Ascending aorta (tissue), 2 donors: ENCODE results near the gene TGIF1. TPM values are rescaled to one million over a fixed set of nuclear protein-coding genes. Genes with fewer than 3 reads are reported as not detected.
A peak's percentile ranks its signal among the peaks of the same experiment; 100 is the strongest.

Experiments
- DNase-seq, 2 donors: peaks; one replicate each; pipeline ENCODE4 v3.0.0-alpha.2; 2019; ENCODE audit warnings: low spot score in 2 of 2
- H3K27ac ChIP-seq, 2 donors: fragments of 200-600 bp; sonication (generic); one replicate each; pipeline ENCODE4 v1.5.1; 2016 to 2017; ENCODE audit warnings: mild to moderate bottlenecking in 1 of 2
- H3K27me3 ChIP-seq: fragments of 200-600 bp; sonication (generic); one replicate; pipeline ENCODE4 v1.5.1; 2017
- H3K36me3 ChIP-seq, 2 donors: fragments of 200-600 bp; sonication (generic); one replicate each; pipeline ENCODE4 v1.5.1; 2016
- H3K4me1 ChIP-seq, 2 donors: fragments of 200-600 bp; sonication (generic); one replicate each; pipeline ENCODE4 v1.5.1; 2016 to 2017; ENCODE audit warnings: mild to moderate bottlenecking in 1 of 2
- H3K4me3 ChIP-seq, 2 donors: fragments of 200-600 bp; sonication (generic); one replicate each; pipeline ENCODE4 v1.5.1; 2016 to 2017; ENCODE audit warnings: mild to moderate bottlenecking in 1 of 2
- H3K9me3 ChIP-seq, 2 donors: fragments of 200-600 bp; sonication (generic); one replicate each; pipeline ENCODE4 v1.5.1; 2016
- CTCF ChIP-seq, 3 experiments: fragments of 200-600 bp in 2 of 3; fragments of 450-650 bp in 1 of 3; sonication (generic) in 2 of 3; IDR thresholded peaks; one replicate each; pipeline ENCODE4 v1.5.1; 2016 to 2019; ENCODE audit warnings: antibody characterized with exemption in 3 of 3, mild to moderate bottlenecking in 1 of 3, moderate library complexity in 1 of 3
- intact Hi-C: fragments of 100-400 bp; cut with DNase I; formaldehyde crosslinking; loops from one replicate; pipeline ENCODE4 v1.15.1; 2023
- total RNA-seq: library from RNA; depleted of rRNA; stranded (reverse); fragments of >200 nt; gene quantifications from one replicate; pipeline ENCODE4 v1.1.0, GENCODE V29; 2016

The TGIF1 gene
- total RNA-seq, 1 donor from 2014 or later = 39.7 TPM

GRCh38 chr18:3498698-3499471 is 48.9 kb downstream of the TGIF1 start:
- Histone ChIP-seq H3K27ac (no peak overlapping the region), H3K4me3 (peak overlapping the region; percentile 40 to 62), H3K4me1 (no peaks in the 10 kb centered on the region), H3K9me3 (no peaks in the 10 kb centered on the region), H3K36me3 (no peaks in the 10 kb centered on the region), H3K27me3 (no peaks in the 10 kb centered on the region)
- no peak for DNase-seq
- no peak for TF ChIP-seq CTCF (IDR thresholded peaks at IDR 0.05)
- intact Hi-C loops = no loop called here

GRCh38 chr18:3499501-3499900 is 49.5 kb downstream of the TGIF1 start:
- Histone ChIP-seq H3K4me1 (no peaks in the 10 kb centered on the region), H3K36me3 (no peaks in the 10 kb centered on the region), H3K27me3 (no peaks in the 10 kb centered on the region), H3K4me3 (peak overlapping the region; percentile 40 to 62), H3K9me3 (no peaks in the 10 kb centered on the region), H3K27ac (no peak overlapping the region)
- TF ChIP-seq CTCF (IDR thresholded peaks at IDR 0.05) = no peak
- intact Hi-C loops = no loop called here
- no peak for DNase-seq

GRCh38 chr18:3500016-3500415 is 50.0 kb downstream of the TGIF1 start:
- intact Hi-C loops = no loop called here
- no peak for DNase-seq
- Histone ChIP-seq H3K27me3 (no peaks in the 10 kb centered on the region), H3K9me3 (no peaks in the 10 kb centered on the region), H3K4me3 (no peak overlapping the region), H3K4me1 (no peaks in the 10 kb centered on the region), H3K36me3 (no peaks in the 10 kb centered on the region), H3K27ac (no peak overlapping the region)
- TF ChIP-seq CTCF (IDR thresholded peaks at IDR 0.05) = no peak

GRCh38 chr18:3502650-3503049 is 52.7 kb downstream of the TGIF1 start:
- Histone ChIP-seq H3K36me3 (no peaks in the 10 kb centered on the region), H3K4me1 (no peaks in the 10 kb centered on the region), H3K9me3 (no peaks in the 10 kb centered on the region), H3K27ac (no peak overlapping the region), H3K4me3 (no peak overlapping the region), H3K27me3 (no peaks in the 10 kb centered on the region)
- no peak for TF ChIP-seq CTCF (IDR thresholded peaks at IDR 0.05)
- no peak for DNase-seq
- intact Hi-C loops = no loop called here

GRCh38 chr18:3504637-3505036 is 54.7 kb downstream of the TGIF1 start:
- TF ChIP-seq CTCF (IDR thresholded peaks at IDR 0.05) = no peak
- DNase-seq = no peak
- intact Hi-C loops = no loop called here

More at GRCh38 chr18:3504637-3505036, 54.7 kb downstream of the TGIF1 start:
- Histone ChIP-seq H3K4me3 (no peak overlapping the region), H3K27ac (no peak overlapping the region), H3K36me3 (no peaks in the 10 kb centered on the region), H3K4me1 (no peaks in the 10 kb centered on the region), H3K9me3 (no peaks in the 10 kb centered on the region), H3K27me3 (no peaks in the 10 kb centered on the region)
